SH-SY5Y (cell line): ENCODE data around the gene ERLEC1.

ENCODE experiments used
- GATA2 ChIP-seq: IDR thresholded peaks from 2 replicates; pipeline ENCODE4 v1.6.1; 2011; ENCODE audit warnings: mild to moderate bottlenecking, low read depth, low read length
- GATA3 ChIP-seq: IDR thresholded peaks from 2 replicates; pipeline ENCODE4 v1.6.1; 2011; ENCODE audit warnings: low read depth, mild to moderate bottlenecking, low read length, moderate library complexity

Gene ERLEC1

GRCh38 chr2:53813151-53813550, 26.3 kb downstream of the ERLEC1 start:
- TF ChIP-seq GATA2 (no peak), GATA3 (no peak)

GRCh38 chr2:53818854-53819435, 32.1 kb downstream of the ERLEC1 start:
- no peak for TF ChIP-seq GATA2
- TF ChIP-seq GATA3 = no peak

GRCh38 chr2:53819634-53820033, 32.8 kb downstream of the ERLEC1 start:
- no peak for TF ChIP-seq GATA3
- TF ChIP-seq GATA2 = no peak

GRCh38 chr2:53820048-53820447, 33.2 kb downstream of the ERLEC1 start:
- TF ChIP-seq GATA2 = no peak
- no peak for TF ChIP-seq GATA3

- no peak for TF ChIP-seq GATA3
Observed at GRCh38 chr2:53820711-53821110, 33.9 kb downstream of the ERLEC1 start.

GRCh38 chr2:53821810-53822209, 35.0 kb downstream of the ERLEC1 start:
- TF ChIP-seq GATA2 (no peak), GATA3 (no peak)

- TF ChIP-seq GATA2 = no peak
- TF ChIP-seq GATA3 = no peak
Observed at GRCh38 chr2:53826030-53826410, 39.2 kb downstream of the ERLEC1 start.

GRCh38 chr2:53826587-53827397, 39.9 kb downstream of the ERLEC1 start:
- TF ChIP-seq GATA3 = no peak
- no peak for TF ChIP-seq GATA2

GRCh38 chr2:53827398-53828175, 40.7 kb downstream of the ERLEC1 start:
- TF ChIP-seq GATA3 (no peak), GATA2 (no peak)

- TF ChIP-seq GATA3 (no peak), GATA2 (no peak)
Observed at GRCh38 chr2:53828331-53828730, 41.5 kb downstream of the ERLEC1 start.

- TF ChIP-seq GATA2 = no peak
Observed at GRCh38 chr2:53829273-53829979, 42.6 kb downstream of the ERLEC1 start.

- TF ChIP-seq GATA3 = no peak
- no peak for TF ChIP-seq GATA2
Observed at GRCh38 chr2:53840580-53840979, 53.7 kb downstream of the ERLEC1 start.

- TF ChIP-seq GATA2 = no peak
- TF ChIP-seq GATA3 = no peak
Observed at GRCh38 chr2:53842891-53843290, 56.0 kb downstream of the ERLEC1 start.

- TF ChIP-seq GATA3 = no peak
- TF ChIP-seq GATA2 = no peak
Observed at GRCh38 chr2:53843595-53843994, 56.8 kb downstream of the ERLEC1 start.

GRCh38 chr2:53848062-53848461, 61.2 kb downstream of the ERLEC1 start:
- TF ChIP-seq GATA3 (no peak), GATA2 (no peak)
